ENCODE measurements around the gene PEX1. TPM values are rescaled to one million over a fixed set of nuclear protein-coding genes. Genes with fewer than 3 reads are reported as not detected.
A peak's percentile ranks its signal among the peaks of the same experiment; 100 is the strongest.

The PEX1 gene
- total and polyA plus RNA-seq, 9 of the 15 experiments (the other 6 are each of a cell fraction or from before 2014, with no cell fraction given), result 9.4 to 32.2 (median 19.9) TPM

DNA sequence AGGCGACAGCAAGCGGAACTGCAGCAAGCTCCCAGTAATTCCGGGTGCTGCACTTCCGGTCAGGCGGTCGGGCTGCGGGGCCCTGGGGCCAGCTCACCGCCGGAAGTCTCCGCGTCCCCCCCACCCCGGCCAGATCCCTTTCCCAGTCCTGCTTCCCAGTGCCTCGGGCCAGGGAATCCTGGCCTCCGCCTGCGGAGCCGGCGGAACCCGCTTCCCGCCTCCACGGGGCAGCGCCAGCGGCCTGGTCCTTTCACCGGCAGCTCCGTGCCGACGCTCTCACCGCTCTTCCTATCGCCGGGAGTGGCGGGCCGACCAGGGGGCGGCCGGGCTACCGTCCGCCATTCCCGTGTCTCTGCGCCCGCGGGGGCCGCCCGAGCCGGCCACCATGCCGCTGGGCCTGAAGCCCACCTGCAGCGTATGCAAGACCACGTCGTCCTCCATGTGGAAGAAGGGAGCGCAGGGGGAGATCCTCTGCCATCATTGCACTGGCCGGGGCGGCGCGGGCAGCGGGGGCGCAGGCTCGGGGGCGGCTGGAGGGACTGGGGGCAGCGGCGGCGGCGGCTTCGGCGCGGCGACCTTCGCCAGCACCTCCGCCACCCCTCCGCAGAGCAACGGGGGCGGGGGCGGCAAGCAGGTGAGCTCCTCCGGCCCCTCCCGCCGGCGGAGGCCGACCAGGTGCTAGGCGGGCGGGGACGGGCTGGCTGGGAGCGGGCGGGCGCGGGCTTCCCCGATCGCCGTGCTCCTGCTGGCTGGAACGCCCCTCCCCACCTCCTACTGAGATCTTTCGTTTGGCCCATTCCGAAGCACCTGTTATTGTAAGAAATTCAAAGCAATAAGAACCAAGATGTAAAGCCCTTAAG is 80.7 kb downstream of the PEX1 start, which contains the start of gene GATAD1 (continued):
- TF ChIP-seq ADNP (tag; IDR thresholded peaks at IDR 0.05) (no peak), BRCA1 (IDR thresholded peaks at IDR 0.05) (no peak), BRCA1 (CRISPR knock-in tag; IDR thresholded peaks at IDR 0.05) (no peak), THRAP3 (IDR thresholded peaks at IDR 0.05; ENCODE audit: borderline replicate concordance) (no peak), ZNF143 (CRISPR knock-in tag; IDR thresholded peaks at IDR 0.05) (0 out of 2 replicates have a peak, but pooled peaks have one; percentile 46), DNMT1 (IDR thresholded peaks at IDR 0.05) (no peak), ZKSCAN3 (CRISPR knock-in tag; IDR thresholded peaks at IDR 0.05) (no peak), FOXK2 (conservative IDR thresholded peaks at IDR 0.05 in 1 of 2, IDR thresholded peaks at IDR 0.05 in 1 of 2; ENCODE audit: low read depth in 2 of 2) (no peak; a peak in 1 of 4 replicates), CHD1 (IDR thresholded peaks at IDR 0.05; ENCODE audit: low read length) (peak; percentile 41), NFIX (CRISPR knock-in tag; IDR thresholded peaks at IDR 0.05; ENCODE audit: low read depth) (no peak), ELF1 (tag; IDR thresholded peaks at IDR 0.05) (peak; percentile 97), XRCC5 (IDR thresholded peaks at IDR 0.05; ENCODE audit: low read depth, low read length) (0 out of 2 replicates have a peak, but pooled peaks have one; percentile 61), PPARD (CRISPR knock-in tag; IDR thresholded peaks at IDR 0.05) (no peak), ZNF232 (CRISPR knock-in tag; IDR thresholded peaks at IDR 0.05) (peak; percentile 53; the same call in 1 of the 2 replicates), IRF2 (CRISPR knock-in tag; IDR thresholded peaks at IDR 0.05) (no peak), NFE2L1 (tag; IDR thresholded peaks at IDR 0.05; ENCODE audit: borderline replicate concordance, low read depth) (no peak), ZNF384 (IDR thresholded peaks at IDR 0.05; ENCODE audit: low read depth, low read length) (0 out of 2 replicates have a peak, but pooled peaks have one; percentile 4)
- TF ChIP-seq, protein P1, sequence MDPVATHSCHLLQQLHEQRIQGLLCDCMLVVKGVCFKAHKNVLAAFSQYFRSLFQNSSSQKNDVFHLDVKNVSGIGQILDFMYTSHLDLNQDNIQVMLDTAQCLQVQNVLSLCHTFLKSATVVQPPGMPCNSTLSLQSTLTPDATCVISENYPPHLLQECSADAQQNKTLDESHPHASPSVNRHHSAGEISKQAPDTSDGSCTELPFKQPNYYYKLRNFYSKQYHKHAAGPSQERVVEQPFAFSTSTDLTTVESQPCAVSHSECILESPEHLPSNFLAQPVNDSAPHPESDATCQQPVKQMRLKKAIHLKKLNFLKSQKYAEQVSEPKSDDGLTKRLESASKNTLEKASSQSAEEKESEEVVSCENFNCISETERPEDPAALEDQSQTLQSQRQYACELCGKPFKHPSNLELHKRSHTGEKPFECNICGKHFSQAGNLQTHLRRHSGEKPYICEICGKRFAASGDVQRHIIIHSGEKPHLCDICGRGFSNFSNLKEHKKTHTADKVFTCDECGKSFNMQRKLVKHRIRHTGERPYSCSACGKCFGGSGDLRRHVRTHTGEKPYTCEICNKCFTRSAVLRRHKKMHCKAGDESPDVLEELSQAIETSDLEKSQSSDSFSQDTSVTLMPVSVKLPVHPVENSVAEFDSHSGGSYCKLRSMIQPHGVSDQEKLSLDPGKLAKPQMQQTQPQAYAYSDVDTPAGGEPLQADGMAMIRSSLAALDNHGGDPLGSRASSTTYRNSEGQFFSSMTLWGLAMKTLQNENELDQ (CRISPR knock-in tag; IDR thresholded peaks at IDR 0.05; ENCODE audit: borderline replicate concordance), result 0 out of 2 replicates have a peak, but pooled peaks have one; percentile 27
- TF ChIP-seq, protein P2, sequence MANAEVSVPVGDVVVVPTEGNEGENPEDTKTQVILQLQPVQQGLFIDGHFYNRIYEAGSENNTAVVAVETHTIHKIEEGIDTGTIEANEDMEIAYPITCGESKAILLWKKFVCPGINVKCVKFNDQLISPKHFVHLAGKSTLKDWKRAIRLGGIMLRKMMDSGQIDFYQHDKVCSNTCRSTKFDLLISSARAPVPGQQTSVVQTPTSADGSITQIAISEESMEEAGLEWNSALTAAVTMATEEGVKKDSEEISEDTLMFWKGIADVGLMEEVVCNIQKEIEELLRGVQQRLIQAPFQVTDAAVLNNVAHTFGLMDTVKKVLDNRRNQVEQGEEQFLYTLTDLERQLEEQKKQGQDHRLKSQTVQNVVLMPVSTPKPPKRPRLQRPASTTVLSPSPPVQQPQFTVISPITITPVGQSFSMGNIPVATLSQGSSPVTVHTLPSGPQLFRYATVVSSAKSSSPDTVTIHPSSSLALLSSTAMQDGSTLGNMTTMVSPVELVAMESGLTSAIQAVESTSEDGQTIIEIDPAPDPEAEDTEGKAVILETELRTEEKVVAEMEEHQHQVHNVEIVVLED (CRISPR knock-in tag; IDR thresholded peaks at IDR 0.05), result no peak
- TF ChIP-seq, protein P3, sequence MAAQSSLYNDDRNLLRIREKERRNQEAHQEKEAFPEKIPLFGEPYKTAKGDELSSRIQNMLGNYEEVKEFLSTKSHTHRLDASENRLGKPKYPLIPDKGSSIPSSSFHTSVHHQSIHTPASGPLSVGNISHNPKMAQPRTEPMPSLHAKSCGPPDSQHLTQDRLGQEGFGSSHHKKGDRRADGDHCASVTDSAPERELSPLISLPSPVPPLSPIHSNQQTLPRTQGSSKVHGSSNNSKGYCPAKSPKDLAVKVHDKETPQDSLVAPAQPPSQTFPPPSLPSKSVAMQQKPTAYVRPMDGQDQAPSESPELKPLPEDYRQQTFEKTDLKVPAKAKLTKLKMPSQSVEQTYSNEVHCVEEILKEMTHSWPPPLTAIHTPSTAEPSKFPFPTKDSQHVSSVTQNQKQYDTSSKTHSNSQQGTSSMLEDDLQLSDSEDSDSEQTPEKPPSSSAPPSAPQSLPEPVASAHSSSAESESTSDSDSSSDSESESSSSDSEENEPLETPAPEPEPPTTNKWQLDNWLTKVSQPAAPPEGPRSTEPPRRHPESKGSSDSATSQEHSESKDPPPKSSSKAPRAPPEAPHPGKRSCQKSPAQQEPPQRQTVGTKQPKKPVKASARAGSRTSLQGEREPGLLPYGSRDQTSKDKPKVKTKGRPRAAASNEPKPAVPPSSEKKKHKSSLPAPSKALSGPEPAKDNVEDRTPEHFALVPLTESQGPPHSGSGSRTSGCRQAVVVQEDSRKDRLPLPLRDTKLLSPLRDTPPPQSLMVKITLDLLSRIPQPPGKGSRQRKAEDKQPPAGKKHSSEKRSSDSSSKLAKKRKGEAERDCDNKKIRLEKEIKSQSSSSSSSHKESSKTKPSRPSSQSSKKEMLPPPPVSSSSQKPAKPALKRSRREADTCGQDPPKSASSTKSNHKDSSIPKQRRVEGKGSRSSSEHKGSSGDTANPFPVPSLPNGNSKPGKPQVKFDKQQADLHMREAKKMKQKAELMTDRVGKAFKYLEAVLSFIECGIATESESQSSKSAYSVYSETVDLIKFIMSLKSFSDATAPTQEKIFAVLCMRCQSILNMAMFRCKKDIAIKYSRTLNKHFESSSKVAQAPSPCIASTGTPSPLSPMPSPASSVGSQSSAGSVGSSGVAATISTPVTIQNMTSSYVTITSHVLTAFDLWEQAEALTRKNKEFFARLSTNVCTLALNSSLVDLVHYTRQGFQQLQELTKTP (IDR thresholded peaks at IDR 0.05; ENCODE audit: low read depth in 1 of 2, partially characterized antibody in 2 of 2), result no peak

All from K562 (cell line).